Measurements from ENCODE around the gene SP3.
A peak's percentile ranks its signal among the peaks of the same experiment; 100 is the strongest.

The SP3 gene

GRCh38 chr2:173965372-173966025 is at the start of gene SP3:
Gene SP3, minus strand, starts transcription at chr2:173965373. Its CDS starts 202 bp downstream, at chr2:173965171.
- peak; percentile 96 for DNase-seq (ENCODE audit: low spot score)

- DNase-seq (ENCODE audit: low spot score): no peak
These were observed 49.5 kb upstream of the SP3 start for GRCh38 chr2:174014699-174015070.

GRCh38 chr2:174014011-174014698 is 49.0 kb upstream of the SP3 start:
- no peak for DNase-seq (ENCODE audit: low spot score)

DNA sequence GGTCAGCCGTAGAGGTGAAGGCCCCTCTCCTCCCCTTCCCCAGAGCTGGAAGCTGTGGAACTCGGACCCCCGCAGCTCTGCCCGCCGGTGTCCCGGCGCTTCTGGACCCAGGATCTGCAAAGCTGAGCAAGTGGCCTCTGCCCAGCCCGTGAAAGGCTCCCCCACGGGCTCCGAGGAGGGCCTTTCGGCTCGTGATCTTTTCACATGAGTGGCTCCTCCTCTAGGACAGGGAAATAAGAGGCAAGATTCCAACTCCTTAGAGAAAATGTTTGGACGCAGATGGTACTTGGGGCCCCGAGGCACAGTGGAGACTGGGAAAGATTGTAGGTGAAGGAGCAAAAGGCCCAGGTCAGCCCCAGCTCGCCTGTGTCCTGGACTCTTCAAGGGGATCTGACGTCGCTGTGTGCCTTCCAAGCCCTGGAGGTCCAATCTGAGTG is 48.2 kb upstream of the SP3 start:
- no peak for DNase-seq (ENCODE audit: low spot score)

- DNase-seq (ENCODE audit: low spot score): no peak
These were observed 47.5 kb upstream of the SP3 start for GRCh38 chr2:174012347-174013314.

- no peak for DNase-seq (ENCODE audit: low spot score)
These were observed 46.6 kb upstream of the SP3 start for GRCh38 chr2:174011796-174012195.

GRCh38 chr2:174011173-174011572 is 46.0 kb upstream of the SP3 start:
- no peak for DNase-seq (ENCODE audit: low spot score)

- no peak for DNase-seq (ENCODE audit: low spot score)
These were observed 44.5 kb upstream of the SP3 start for GRCh38 chr2:174009488-174010223.

GRCh38 chr2:174008720-174009119 is 43.5 kb upstream of the SP3 start:
- no peak for DNase-seq (ENCODE audit: low spot score)

GRCh38 chr2:174007010-174007409 is 41.8 kb upstream of the SP3 start:
- peak; percentile 60 for DNase-seq (ENCODE audit: low spot score)

GRCh38 chr2:174005801-174006419 is 40.7 kb upstream of the SP3 start:
- no peak for DNase-seq (ENCODE audit: low spot score)

- DNase-seq (ENCODE audit: low spot score): no peak
These were observed 39.9 kb upstream of the SP3 start for GRCh38 chr2:174004905-174005605.

DNA sequence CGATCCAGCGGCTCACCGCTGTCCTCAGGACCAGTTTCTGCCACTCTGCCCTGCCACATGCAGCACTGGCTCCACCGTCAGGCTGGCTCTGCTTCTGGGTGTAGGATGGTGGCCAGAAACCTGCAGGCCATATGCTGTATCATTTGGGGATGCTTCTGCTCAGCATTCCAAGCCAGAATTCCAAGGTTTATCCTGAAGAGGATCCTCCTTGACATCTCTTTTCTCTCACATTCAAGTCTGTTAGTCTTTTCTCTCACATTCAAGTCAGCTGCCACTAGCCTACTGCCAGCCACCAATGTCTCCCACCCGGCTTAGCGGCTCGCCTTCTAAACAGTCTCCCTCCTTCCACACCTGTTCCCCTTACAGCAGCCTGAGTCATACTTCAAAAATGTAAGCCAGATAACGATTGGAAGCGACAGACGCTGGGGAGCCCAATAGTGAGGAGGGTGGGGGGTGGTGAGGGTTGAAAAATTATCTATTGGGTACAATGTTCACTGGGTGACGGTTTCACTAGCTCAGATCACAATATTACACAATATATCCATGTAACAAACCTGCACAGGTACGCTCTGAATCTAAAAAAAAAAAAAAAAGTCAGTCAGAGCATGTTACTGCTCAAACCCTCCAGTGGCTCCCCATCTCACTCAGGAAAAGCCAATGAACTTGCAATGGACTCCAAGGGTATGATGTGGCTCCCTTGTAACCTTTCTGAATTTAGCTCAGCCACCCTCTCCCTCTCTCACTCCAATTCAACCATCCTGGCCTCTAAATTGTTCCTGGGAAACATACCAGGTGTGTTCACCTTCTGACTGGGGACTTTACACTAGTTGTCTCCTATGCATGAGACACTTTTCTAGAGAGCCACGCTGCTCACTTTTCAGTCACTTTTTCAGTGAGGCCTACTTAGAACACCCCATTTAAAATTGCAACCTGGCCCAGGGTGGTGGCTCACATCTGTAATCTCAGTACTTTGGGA is 38.8 kb upstream of the SP3 start:
- DNase-seq (ENCODE audit: low spot score): peak; percentile 79

- DNase-seq (ENCODE audit: low spot score): no peak
These were observed 37.5 kb upstream of the SP3 start for GRCh38 chr2:174002679-174003078.

- no peak for DNase-seq (ENCODE audit: low spot score)
These were observed 35.9 kb upstream of the SP3 start for GRCh38 chr2:174001107-174001506.

DNA sequence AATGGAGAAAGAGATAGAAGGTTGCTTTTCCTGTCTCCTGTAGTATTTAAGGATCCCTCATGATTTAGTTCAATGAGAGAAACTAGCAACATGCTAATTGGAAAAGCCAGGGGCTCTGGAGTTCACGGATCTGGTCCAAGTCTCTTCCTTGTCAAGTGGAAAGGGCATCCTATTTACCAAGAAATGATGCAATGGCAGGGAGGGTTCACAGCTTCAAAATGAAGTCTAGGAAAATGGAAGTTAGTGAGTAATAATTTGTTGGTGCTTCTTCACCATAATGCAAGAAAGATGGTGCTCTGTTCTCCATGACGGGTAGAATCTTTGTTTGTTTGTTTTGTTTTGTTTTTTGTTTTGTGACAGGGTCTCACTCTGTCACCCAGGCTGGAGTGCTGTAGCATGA is 34.6 kb upstream of the SP3 start:
- no peak for DNase-seq (ENCODE audit: low spot score)

DNA sequence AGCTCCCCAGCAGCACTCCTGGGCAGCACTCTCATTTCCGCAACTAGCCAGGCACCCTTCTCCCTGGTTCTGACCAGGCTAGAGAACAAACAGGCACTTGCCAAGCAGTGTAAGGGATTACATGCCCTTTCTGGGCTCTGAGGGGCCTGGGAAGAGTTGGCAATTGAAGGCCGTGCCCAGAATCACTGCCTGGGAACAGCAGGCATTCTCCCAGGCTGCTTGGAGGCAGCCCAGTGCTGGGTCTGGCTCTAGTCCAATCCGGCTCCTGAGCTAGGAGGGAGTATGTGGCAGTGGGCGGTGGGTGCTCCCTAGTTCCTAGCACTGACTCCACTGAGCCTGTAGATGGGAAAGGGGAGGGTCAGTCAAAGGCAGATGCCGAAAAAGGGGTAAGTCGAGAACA is 34.1 kb upstream of the SP3 start:
- no peak for DNase-seq (ENCODE audit: low spot score)

GRCh38 chr2:173998386-173998785 is 33.2 kb upstream of the SP3 start:
- no peak for DNase-seq (ENCODE audit: low spot score)

- no peak for DNase-seq (ENCODE audit: low spot score)
These were observed 32.6 kb upstream of the SP3 start for GRCh38 chr2:173997753-173998152.

DNA sequence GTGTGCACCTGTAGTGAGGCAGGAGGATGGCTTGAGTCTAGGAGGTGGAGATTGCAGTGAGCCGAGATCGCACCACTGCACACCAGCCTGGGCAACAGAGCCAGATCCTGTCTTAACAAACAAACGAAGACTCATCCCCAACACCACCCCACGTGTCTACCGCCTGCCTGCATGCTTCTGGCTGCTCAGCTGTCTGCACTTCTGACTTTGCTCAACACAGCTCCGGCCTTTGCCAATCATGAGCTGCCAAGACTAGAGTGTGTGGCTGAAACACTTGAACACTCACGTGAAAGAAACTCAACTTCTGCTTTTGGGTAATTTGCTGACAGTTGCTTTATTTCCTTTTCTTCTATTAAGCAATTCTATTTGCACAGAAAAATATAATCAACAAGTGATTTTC is 32.1 kb upstream of the SP3 start:
- DNase-seq (ENCODE audit: low spot score): no peak

Measured in SW480 (cell line).